ENCODE data around the gene ACVRL1.
A peak's percentile ranks its signal among the peaks of the same experiment; 100 is the strongest.

The ACVRL1 gene

DNA sequence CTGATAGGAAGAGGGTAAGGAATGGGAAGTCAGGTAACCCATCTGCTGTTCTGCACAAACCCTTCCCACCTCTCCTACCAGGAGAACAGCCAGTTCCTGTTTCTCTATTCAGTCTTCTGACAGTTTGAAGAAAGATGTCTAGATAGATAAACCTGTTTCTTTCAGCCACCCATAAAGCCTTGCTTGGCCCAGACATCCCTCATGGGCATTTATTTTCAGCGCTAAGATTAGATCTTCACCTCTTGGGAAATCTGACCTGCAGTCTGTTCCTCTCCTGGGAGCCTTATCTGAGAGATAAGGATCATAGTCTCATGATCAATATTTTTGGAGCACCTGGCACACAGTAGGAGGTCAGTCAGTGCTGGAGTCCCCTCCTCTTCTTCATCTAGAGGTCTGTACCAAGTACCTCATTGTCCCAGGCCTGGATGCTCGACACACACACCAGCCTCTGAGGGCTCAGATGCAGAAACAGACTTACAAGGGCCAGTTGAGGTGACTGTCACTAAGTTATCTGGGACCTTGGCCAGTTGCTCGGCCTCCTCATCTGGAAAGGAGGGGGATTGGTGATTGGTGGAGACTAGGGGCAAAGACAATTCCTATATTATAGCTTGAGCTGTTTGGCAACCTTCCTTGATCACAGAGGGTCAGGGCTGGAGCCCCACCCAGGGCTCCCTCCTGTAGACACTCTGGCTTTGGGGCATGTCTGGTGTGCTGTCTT lies 18.2 kb downstream of the ACVRL1 start:
- in situ Hi-C loops (cut with MboI; ENCODE audit: low pct_unique_long_range_greater_than_20kb, low sequenced_read_pairs, unreplicated experiment): no loop called here
- no peak for TF ChIP-seq CTCF (IDR thresholded peaks at IDR 0.05; ENCODE audit: extremely low read depth, insufficient read depth, missing control alignments)

DNA sequence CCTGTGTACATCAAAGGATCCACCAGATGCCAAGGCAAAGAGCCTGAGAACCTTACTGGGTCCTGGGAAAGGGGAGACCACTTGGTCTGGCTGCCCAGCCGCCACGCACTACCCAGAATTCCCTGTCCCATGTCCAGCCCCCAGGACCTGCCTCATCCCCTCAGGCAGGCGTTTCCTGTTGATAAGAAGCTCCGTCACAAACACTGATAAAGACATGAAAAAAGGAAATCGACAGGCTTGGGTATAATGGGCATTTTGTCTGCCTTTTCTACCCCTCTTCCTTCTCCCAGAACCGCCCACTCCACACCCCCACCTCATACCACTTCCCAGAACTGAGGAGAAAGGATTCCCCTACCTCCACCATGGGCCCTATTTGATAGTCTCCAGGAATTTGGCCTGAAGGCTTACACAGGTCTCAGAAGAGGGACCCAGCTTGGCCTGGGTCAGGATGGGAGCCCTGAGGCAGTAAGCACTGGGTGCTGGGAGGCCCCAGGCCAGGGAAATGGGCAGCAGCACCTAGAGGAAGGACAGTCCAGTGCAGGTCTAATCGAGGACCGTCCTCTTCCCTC lies 18.8 kb downstream of the ACVRL1 start:
- no peak for TF ChIP-seq CTCF (IDR thresholded peaks at IDR 0.05; ENCODE audit: extremely low read depth, insufficient read depth, missing control alignments)
- no peak for DNase-seq (ENCODE audit: low spot score)
- in situ Hi-C loops (cut with MboI; ENCODE audit: low pct_unique_long_range_greater_than_20kb, low sequenced_read_pairs, unreplicated experiment): no loop called here

More for the DNA sequence above, 18.2 kb downstream of the ACVRL1 start:
- DNase-seq (ENCODE audit: low spot score): no peak

DNA sequence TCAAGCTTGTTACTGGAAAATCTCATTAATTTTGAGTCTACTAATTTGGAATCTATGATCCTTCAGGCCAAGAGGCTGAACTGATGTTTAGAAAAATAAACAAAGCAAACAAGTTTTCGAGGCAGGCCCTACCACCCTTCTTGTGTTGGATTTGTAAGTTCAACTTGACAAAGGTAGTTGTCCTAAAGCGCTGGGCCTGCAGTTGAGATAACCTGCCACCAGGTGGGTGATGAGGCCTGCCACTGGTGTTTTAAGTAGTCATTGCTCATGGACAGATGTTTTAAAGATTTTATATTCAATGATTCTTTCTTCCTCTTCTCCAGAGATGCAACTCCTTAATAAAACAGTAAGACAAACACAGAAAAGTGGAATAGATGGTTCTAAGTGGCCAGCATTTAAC lies 19.4 kb downstream of the ACVRL1 start:
- in situ Hi-C loops (cut with MboI; ENCODE audit: low pct_unique_long_range_greater_than_20kb, low sequenced_read_pairs, unreplicated experiment): no loop called here
- peak; percentile 56 for TF ChIP-seq CTCF (IDR thresholded peaks at IDR 0.05; ENCODE audit: extremely low read depth, insufficient read depth, missing control alignments)
- DNase-seq (ENCODE audit: low spot score): peak; percentile 55

DNA sequence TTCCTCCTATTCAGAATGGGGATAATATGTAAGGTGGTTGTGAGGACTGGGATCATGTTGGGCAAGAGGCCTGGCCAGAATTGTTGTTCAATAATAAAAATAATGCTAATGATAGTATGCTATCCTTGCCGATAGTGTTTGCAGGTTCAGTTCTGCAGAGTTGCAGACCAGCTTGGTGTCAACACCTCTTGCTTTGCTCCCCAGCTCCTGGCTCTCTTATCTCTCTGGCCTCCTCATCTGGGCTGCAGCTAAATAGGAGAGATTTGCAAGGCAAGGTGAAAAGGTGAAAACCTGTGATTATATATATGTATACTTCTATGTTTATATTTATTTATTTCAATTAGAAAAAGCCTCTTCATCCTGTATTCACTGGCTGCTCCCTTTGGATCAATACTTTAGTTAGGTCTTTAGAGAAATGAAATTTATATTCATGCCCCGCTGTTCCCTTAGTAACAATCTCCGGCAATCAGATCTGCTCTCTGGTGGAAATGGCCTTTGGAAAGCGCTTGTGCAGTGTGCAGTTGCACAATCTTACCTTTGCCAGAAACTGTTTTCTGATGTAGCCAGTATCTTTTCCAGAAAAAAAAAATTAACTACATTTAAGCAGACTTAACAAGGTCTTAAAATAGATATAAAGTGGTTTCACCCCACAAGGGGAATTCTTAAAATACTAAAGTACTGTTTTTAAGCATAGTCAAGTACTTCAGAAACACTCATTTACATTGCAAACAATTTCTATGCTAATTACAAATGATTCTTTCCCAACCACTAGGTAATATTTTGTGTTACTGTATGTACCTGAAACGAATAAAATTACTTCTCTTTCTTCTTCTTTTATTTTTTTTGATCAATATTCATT lies 25.1 kb downstream of the ACVRL1 start:
- in situ Hi-C loops (cut with MboI; ENCODE audit: low pct_unique_long_range_greater_than_20kb, low sequenced_read_pairs, unreplicated experiment): no loop called here
- no peak for TF ChIP-seq CTCF (IDR thresholded peaks at IDR 0.05; ENCODE audit: extremely low read depth, insufficient read depth, missing control alignments)
- DNase-seq (ENCODE audit: low spot score): no peak

DNA sequence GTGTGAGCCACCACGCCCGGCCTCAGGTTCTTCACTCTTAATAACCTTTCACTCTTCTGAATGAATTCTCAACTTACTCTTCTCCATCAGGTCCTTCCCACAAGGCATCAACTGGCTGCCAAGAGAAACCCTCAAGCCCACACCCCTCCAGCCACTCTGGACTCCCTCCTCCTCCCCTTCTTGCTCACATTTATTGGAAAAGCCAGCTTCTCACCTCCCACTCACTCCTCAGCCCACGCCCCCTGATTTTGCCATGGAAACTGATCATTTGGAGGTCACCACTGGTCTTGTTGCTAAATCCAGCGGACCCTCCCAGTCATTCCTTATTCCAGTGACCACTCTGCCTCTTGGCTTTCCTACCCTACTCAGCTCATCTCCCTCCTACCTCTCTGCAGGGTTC lies 26.8 kb downstream of the ACVRL1 start:
- in situ Hi-C loops (cut with MboI; ENCODE audit: low pct_unique_long_range_greater_than_20kb, low sequenced_read_pairs, unreplicated experiment): no loop called here
- TF ChIP-seq CTCF (IDR thresholded peaks at IDR 0.05; ENCODE audit: extremely low read depth, insufficient read depth, missing control alignments): no peak
- no peak for DNase-seq (ENCODE audit: low spot score)

GRCh38 chr12:51937926-51938325 lies 30.6 kb downstream of the ACVRL1 start:
- in situ Hi-C loops (cut with MboI; ENCODE audit: low pct_unique_long_range_greater_than_20kb, low sequenced_read_pairs, unreplicated experiment): no loop called here
- no peak for TF ChIP-seq CTCF (IDR thresholded peaks at IDR 0.05; ENCODE audit: extremely low read depth, insufficient read depth, missing control alignments)

More at GRCh38 chr12:51937926-51938325, 30.6 kb downstream of the ACVRL1 start:
- DNase-seq (ENCODE audit: low spot score): no peak

Measured in GM13977 (cell line).